Epidermal melanocyte (primary cell): ENCODE data around the gene CFAP119.

Experiments
- DNase-seq: peaks from one replicate; pipeline ENCODE4 v3.0.0; 2011; ENCODE audit warnings: low spot score; ENCODE audit not compliant: insufficient read length

Gene CFAP119

DNA sequence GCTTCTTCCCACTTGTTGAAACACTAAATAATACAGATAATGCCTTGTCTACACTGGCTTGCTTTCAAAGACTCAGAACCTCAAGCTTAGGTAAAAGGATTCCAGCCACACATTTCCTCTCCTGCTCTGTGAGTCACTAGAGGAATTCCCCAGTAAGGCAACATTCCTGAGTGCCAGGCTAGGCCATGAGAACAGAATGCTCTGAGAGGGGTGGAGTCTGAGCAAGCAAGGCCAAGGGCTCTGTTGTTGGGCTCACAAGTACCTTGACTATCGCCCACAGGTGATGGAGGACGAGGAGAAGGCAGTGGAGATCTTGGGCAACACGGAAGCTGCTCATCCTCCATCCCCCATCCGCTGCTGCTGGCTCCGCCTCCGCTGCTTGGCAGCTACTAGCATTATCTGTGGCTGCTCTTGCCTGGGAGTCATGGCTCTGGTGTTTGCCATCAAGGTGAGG lies 20.4 kb downstream of the CFAP119 start:
- DNase-seq = peak; percentile 59

DNA sequence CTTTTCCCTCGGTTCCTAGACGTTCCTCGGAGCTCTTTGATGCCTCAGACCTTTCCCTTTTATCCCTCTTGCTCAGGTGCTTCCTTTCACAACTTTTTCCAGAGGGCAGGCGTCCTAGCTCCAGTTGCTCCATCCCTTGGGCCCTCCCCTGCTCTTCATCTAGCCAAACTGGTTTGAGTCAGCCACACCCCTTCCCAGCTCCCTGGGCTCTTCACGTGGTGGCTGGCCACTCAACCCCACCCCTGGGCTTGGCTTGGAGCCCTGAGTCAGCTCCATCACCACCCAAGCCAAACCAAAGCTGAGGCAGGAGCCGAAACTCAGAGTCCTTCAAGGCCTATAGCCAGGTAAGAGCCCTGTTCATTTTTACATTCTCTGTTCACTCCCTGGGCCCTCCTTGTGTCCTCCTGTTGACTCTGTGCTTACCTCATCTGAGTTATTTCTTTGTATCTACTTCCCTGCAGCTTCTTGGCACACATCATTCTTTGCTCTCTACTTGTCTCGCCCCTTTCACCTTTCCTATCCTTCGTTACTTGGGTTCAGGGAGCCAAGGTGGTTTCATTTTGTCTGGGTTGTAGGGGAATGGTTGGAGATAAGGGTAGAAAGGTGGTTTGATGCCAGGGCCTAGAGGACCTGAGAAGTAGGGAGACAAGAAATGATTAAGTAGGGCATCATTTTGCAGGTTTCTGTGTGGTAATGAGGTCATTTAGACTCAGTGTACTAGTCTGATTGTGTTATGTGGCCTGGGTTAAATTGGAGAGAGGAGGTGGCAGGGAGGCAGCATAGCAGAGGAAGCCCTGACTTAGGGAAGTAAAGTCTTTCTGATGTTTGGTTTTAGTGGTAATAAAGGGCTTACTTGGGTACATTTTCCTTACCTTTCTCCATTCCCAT lies 21.3 kb downstream of the CFAP119 start:
- no peak for DNase-seq

DNA sequence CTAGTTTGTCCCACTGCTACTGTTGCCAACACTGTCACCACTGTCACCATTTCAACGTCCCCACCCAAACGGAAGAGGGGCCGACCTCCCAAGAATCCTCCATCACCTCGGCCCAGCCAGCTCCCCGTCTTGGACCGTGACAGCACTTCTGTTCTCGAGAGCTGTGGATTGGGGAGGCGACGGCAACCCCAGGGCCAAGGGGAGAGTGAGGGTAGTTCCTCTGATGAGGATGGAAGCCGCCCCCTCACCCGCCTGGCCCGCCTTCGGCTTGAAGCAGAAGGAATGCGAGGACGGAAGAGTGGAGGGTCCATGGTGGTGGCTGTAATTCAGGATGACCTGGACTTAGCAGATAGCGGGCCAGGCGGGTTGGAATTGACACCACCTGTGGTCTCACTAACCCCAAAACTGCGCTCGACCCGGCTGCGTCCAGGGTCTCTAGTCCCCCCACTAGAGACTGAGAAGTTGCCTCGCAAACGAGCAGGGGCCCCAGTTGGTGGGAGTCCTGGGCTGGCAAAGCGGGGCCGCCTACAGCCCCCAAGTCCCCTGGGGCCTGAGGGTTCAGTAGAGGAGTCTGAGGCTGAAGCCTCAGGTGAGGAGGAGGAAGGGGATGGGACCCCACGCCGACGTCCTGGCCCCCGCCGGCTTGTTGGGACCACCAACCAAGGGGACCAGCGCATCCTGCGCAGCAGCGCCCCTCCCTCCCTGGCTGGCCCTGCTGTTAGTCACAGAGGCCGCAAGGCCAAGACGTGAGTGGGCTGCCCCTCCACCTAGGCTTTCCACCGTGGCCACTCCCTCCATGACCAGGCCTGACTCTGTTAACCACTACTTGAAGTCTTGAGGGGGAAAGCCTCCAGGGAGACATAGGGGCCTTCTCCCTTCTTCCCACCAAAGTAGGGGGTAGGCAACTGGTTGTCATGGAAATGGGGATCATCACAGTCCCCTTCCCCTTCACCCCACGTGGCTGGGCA lies 22.6 kb downstream of the CFAP119 start:
- no peak for DNase-seq

DNA sequence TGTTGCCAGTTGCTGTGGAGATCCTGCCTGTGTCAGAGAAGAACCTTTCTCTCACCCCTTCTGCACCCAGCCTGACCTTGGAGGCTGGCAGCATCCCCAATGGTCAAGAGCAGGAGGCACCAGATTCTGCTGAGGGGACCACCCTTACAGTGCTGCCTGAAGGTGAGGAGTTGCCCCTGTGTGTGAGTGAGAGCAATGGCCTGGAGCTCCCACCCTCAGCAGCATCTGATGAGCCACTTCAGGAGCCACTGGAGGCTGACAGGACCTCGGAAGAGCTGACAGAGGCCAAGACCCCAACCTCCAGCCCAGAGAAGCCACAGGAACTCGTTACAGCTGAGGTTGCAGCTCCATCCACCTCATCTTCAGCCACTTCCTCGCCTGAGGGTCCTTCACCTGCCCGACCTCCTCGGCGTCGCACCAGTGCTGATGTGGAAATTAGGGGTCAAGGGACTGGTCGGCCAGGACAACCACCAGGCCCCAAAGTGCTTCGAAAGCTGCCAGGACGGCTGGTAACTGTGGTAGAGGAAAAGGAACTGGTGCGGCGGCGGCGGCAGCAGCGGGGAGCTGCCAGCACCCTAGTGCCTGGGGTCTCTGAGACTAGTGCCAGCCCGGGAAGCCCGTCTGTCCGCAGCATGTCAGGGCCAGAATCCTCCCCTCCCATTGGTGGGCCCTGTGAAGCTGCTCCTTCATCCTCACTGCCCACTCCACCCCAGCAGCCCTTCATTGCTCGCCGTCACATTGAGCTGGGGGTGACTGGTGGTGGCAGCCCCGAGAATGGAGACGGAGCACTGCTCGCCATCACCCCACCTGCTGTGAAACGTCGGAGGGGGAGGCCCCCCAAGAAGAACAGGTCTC lies 23.8 kb downstream of the CFAP119 start:
- DNase-seq = no peak

DNA sequence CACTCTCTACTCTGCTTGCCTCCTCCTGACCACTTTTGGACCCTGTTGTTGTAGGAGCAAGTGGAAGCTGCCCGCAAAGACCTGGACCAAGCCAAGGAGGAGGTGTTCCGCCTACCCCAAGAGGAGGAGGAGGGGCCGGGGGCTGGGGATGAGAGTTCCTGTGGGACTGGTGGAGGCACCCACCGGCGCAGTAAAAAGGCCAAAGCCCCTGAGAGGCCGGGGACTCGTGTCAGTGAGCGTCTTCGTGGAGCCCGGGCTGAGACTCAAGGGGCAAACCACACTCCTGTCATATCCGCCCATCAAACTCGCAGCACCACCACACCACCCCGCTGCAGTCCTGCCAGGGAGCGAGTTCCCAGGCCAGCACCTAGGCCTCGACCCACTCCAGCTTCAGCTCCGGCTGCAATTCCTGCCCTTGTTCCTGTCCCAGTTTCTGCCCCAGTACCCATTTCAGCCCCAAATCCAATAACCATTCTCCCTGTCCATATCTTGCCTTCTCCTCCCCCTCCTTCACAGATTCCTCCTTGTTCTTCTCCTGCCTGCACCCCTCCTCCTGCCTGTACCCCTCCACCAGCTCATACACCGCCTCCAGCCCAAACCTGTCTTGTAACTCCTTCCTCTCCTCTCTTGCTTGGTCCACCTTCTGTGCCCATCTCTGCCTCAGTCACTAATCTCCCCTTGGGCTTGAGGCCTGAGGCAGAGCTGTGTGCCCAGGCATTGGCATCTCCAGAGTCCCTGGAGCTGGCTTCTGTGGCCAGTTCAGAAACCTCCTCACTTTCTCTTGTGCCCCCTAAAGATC lies 24.7 kb downstream of the CFAP119 start:
- DNase-seq = no peak

DNA sequence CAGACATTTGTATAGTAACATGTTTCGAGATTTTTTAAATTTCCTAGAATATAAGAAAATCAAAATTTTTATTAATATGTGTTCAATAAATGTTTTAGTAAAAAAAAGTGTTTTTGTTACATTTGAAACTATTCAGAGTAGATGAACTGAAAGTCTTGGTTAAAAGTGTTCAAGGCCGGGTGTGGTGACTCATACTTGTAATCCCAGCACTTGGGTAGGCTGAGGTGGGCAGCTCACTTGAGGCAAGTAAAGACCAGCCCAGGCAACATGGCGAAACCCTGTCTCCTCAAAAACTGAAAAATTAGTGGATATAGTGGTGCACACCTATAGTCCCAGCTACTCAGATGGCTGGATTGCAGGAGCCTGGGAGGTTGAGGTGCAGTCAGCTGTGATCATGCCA lies 30.5 kb downstream of the CFAP119 start:
- no peak for DNase-seq

DNA sequence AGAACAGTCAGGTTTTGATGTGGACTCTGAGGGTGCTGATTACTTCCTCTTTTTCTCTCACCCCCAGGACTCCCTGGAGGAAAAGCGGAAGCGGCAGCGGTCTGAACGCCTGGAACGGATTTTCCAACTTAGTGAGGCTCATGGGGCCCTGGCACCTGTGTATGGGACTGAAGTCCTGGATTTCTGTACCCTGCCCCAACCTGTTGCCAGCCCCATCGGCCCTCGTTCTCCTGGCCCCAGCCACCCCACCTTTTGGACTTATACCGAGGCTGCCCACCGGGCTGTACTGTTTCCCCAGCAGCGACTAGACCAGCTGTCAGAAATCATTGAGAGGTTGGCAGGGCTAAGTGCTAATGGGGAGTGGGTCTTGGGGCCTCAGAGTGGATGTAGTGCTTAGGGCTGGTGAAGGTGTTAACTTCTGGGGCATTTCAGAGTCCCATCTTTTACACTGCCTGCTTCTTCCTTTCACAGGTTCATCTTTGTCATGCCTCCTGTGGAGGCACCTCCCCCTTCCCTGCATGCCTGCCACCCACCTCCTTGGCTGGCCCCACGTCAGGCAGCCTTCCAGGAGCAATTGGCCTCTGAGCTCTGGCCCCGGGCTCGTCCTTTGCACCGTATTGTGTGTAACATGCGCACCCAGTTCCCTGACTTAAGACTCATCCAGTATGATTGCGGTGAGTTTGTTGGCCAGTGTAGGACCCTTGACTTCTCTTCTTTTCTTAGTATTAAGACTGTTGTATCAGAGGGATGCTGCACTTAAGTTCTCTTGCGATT lies 32.8 kb downstream of the CFAP119 start:
- DNase-seq = no peak

DNA sequence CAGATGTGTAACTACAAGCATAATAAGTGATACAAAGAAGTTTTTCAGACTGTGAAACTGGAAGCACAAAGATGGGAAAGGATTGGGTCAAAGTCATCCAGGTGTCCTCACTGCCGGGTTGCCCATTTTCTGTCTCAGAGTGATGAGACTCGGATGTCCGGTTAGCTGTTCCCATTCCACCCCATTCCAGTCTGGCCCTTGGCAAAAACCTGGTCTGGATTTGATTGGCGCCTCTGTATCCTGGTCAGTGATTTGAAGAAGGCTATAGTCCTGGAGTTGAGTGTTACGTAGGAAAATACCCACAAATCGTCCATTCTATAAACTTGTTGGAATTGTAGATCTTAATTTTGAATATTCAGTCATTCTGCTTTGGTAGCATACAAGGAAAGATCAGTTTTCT lies 33.5 kb downstream of the CFAP119 start:
- no peak for DNase-seq

DNA sequence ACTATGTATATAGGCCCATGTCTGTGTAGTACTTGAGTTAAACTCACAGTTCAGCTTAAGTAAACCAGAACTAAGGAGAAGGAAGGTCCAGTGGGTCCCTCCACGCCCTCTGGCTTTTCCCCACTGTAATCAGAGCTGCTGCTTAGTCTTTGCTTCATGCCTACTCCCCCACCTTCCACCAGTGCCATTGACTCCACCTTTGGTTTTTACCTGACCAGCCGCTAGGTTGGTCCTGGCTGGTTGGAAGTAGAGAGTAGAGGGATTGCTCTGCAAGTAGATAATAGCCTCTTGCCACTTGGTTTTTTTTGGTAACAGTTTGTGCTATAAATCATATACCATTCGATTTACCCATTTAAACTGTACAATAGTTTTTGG lies 36.5 kb downstream of the CFAP119 start:
- no peak for DNase-seq

DNA sequence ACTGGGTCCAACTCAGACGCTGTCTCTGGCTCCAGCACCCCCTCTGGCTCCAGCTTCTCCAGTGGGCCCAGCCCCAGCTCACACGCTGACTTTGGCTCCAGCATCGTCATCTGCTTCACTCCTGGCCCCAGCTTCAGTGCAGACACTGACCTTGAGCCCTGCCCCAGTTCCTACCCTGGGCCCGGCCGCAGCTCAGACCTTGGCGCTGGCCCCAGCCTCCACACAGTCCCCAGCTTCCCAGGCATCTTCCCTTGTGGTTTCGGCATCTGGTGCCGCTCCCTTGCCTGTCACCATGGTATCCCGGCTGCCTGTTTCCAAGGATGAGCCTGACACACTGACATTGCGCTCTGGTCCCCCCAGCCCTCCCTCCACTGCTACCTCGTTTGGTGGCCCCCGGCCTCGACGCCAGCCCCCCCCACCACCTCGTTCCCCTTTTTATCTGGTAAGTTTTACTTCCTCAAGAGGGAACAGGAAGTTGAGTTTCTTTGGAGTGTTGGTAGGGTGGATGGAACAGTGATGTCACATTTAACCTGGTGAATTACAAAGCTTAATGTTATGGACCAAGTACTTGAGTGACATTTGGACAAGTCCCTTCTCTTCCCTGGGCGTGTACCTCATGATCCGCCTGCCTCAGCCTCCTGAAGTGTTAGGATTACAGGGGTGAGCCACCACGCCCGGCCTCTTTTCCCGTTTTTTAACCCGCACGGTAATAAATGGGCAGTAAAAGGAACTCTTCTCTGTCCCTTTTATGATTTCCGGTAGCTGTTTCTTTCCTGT lies 37.0 kb downstream of the CFAP119 start:
- DNase-seq = no peak

DNA sequence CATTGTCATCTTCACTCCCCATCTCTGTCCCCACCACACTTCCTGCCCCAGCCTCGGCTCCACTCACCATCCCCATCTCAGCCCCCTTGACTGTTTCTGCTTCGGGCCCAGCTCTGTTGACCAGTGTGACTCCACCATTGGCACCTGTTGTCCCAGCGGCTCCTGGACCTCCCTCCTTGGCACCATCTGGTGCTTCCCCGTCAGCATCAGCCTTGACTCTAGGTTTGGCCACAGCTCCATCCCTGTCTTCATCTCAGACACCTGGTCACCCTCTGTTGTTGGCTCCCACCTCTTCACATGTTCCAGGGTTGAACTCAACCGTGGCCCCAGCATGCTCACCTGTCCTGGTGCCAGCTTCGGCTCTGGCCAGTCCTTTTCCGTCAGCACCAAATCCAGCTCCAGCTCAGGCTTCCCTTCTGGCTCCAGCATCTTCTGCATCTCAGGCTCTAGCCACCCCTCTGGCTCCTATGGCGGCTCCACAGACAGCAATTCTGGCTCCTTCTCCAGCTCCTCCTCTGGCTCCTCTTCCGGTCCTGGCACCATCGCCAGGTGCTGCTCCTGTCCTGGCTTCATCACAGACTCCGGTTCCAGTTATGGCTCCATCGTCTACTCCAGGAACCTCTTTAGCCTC lies 38.0 kb downstream of the CFAP119 start:
- no peak for DNase-seq

DNA sequence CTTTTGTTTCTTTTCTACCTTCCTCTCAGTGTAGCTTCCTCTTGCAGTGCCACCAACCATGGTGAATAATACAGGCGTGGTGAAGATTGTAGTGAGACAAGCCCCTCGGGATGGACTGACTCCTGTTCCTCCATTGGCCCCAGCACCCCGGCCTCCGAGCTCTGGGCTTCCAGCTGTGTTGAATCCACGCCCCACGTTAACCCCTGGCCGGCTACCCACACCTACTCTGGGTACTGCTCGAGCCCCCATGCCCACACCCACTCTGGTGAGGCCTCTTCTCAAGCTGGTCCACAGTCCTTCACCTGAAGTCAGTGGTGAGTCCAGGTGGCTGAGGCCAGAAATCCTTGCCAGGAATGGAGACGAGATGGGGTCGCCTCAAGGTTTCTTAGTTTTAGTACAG lies 38.9 kb downstream of the CFAP119 start:
- DNase-seq = no peak

DNA sequence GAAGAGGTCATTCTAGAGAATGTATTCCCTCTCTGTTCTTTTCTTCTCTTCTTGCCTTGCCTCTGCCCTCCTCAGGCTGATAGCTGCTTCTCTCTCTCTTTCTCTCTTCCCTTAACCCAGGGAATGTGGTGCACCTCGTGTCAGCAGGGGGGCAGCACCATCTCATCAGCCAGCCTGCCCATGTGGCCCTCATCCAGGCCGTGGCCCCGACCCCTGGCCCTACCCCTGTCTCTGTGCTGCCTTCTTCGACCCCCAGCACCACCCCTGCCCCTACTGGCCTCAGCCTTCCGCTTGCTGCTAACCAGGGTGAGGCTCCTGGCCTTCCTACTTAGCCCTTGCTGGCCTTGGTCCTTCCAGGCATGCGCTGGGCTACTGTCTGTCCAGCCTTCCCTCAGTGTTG lies 39.4 kb downstream of the CFAP119 start:
- no peak for DNase-seq

DNA sequence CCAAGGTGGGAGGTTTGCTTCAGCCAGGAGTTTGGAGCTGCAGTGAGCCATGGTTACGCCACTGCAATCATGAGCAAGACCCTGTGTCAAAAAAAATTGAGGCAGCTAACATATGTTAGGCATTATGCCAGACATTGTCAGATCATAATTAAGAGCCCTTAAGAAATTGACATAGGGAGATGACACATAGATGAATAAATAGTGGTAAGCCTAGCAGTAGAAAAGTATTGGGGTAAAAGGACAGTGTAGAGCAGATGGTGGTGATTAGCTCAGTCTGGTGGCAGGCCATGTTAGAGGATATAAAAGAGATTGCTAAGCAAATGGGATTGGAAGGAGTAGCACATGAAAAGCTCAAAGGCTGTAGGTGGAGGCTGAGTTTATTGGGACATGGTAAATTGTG lies 40.3 kb downstream of the CFAP119 start:
- no peak for DNase-seq

DNA sequence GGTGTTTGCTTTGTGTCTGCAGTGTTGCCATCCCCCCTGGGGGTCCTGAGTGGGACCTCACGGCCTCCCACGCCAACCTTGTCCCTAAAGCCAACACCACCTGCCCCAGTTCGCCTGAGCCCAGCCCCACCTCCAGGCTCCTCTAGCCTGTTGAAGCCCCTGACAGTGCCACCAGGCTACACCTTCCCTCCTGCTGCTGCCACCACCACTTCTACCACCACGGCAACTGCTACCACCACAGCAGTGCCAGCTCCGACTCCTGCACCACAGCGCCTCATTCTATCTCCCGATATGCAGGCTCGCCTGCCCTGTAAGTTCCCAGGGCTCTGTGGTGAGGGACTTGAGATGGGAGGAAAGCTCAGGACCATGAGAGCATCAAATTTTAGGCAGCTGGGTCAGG lies 40.7 kb downstream of the CFAP119 start:
- no peak for DNase-seq

DNA sequence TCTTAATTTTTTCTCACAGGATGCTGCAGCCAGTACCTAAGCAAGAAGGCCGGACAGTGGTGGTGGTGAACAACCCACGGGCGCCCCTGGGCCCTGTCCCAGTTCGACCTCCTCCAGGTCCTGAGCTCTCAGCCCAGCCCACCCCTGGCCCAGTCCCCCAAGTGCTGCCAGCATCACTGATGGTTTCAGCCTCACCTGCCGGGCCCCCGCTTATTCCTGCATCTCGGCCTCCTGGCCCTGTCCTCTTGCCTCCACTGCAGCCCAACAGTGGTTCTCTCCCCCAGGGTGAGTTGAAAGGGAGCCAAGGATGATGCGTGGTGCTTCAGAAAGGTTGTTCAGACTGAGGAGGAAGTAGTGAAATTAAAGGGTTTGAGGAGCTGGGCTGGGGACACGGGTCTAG lies 41.2 kb downstream of the CFAP119 start:
- DNase-seq = no peak

DNA sequence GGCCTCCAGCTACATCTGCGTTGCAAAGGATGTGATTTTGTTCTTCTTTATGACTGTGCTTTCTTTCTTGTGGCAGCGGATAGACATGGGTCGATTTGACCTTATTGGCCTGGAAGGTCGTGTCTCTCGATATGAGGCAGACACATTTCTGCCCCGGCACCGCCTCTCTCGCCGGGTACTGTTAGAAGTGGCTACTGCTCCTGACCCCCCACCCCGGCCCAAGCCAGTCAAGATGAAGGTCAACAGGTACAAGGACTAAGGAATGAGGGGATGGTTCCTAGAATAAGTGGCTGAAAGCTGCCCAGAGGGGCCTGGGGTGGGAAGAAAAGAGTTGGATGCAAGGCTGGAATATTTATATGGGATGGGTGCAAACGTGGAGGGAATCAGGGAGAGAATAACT lies 41.8 kb downstream of the CFAP119 start:
- DNase-seq = no peak

DNA sequence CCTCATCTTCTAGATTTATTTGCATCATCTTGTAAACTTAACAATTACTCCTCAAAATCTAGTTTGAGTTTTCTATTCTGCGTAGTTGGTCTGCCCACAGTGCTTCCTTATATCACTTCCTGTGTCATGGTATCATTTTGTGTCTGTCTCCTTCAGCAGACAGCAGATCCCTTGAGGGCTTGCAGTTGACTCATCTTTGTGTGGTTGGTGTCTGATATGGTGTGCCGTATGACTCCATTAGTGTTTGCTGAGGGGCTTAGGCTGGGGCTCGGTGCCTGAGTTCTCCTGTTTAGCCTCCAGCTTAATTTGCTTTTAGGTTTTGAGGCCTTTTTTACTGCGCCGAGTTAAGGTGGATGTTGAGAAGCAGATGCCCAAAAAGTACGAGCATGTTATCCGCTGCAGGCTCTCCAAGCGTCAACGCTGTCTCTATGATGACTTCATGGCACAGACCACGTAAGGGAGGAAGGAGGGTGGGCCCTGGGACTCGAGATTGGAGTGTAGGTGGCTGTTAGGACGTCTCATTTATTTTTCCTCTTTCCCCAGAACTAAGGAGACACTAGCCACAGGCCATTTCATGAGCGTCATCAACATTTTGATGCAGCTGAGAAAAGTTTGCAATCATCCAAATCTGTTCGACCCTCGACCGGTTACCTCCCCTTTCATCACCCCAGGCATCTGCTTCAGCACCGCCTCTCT lies 46.0 kb downstream of the CFAP119 start:
- peak; percentile 62 for DNase-seq
